Adipose tissue (tissue), 3 donors: ENCODE data around the gene NPL. TPM values are rescaled to one million over a fixed set of nuclear protein-coding genes. Genes with fewer than 3 reads are reported as not detected.

ENCODE experiments used
- H3K27ac ChIP-seq: one replicate; pipeline ENCODE4 v1.5.1; 2013; ENCODE audit warnings: low read depth, low read length
- WGBS, 3 donors: extraction: QIAGEN DNeasy Blood & Tissue Kit; methylation state at CpG; one replicate each; pipeline ENCODE4 v1.1.7; 2013; 5-methylcytosine and 5-hydroxymethylcytosine counted together
- polyA plus RNA-seq, 3 donors: library from polyadenylated mRNA; stranded (reverse); fragments of 200-250 nt; gene quantifications; one replicate each; pipeline ENCODE4 v1.2.3, GENCODE V29; 2013
- donor health status: healthy with polysubstance abuse.
- donor health status: Bipolar disorder and iron deficiency.
- donor health status: healthy.

Gene NPL
- polyA plus RNA-seq, 3 donors: 1.8 to 35.0 (median 8.2) TPM

GRCh38 chr1:182771187-182771984 lies 18.2 kb upstream of the NPL start:
- WGBS, 3 donors: 90 to 94% (median 91%) methylated on average over 4 of the region's 4 CpGs
- no peak overlapping the region for H3K27ac ChIP-seq

DNA sequence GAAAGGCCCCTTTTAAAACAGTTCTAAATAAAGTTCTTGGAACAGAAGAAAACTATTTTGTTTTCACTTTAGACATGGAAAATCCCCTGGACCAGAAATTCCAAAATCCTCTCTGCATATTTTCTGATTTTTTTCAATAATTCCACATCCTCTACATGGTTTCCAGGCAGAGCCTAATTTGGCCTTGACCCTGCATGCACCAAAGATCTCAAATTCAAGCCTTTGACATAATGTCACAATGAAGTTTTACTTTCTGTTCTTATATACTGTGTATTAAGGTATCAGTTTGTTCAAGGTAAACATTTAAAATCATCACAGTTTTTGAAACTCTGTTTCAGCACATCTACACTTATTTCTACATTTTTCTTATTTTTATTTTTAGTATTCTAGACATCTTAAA lies 12.2 kb upstream of the NPL start:
- no peak overlapping the region for H3K27ac ChIP-seq

DNA sequence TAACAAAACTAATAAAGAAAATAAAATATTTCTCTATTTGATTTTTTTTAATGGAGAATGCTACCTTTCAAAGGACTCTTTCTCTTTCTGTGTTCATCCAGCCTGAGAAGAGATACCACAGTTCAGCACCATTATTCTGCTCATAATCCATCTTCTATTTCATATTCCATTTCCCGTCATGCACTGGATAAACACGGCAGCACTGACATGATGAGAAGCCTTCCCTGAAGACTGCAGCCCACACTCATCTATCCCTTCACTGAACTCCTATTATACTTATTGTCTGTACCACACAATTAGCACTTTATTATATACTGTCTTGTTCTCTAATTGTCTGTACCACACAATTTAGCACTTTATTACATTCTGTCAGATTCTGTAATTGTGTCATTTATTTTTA lies 10.7 kb upstream of the NPL start:
- 76 to 89% (median 86%) methylated on average over 2 of the region's 2 CpGs for WGBS, 3 donors
- no peak overlapping the region for H3K27ac ChIP-seq

DNA sequence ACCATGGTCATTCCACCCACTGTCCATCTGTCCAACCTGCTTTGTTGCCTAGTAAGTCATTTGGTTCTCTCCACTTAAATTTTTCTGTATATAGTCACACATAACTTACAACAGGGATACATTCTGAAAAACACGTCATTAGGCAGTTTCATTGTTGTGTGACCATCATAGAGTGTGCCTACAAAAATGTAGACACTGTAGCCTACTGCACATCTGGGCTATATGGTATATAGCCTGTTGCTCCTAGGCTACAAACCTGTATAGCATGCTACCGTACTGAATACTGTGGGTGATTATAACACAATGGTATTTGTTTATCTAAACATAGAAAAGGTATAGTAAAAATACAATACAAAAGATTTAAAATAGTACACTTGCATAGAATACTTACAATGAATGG lies 10.0 kb upstream of the NPL start:
- WGBS, 3 donors: 81 to 92% (median 89%) methylated on average over 2 of the region's 2 CpGs
- no peak overlapping the region for H3K27ac ChIP-seq

DNA sequence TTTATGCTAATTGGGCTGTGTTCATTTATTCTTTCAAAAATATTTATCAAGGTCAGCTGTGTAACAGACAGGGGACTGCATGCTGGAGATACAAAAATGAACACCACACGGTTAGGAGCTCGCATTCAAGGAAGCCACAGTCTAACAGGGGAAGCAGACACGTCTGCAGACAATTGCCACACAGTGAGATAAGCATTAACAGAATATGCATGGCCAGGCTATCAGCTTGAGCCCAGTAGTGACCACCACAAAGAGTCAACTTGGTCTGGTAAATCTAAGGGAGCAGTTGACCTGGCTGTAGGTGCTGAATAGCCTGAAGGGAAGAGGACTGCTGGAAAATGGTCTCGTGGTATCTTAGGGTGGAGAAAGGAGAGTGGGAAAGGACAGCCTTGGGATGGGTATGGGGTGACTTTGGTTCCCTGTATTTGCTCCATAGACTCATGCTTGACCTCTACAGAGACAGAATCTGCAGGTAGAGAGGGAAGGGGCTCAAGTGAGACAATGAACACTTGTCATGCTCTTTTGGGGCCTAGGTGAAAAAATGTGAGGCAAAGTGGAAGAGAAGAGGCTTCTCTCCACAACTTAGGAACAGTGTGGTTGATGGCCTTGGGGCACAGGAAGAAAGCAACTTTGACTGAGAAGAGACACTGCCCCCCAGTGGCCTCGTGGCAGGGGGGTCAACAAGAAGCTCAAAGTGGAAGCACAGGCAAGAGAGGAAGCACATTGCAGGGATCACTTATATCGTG lies 7.6 kb upstream of the NPL start:
- 41 to 57% (median 42%) methylated on average over 6 of the region's 6 CpGs for WGBS, 3 donors
- no peak overlapping the region for H3K27ac ChIP-seq

DNA sequence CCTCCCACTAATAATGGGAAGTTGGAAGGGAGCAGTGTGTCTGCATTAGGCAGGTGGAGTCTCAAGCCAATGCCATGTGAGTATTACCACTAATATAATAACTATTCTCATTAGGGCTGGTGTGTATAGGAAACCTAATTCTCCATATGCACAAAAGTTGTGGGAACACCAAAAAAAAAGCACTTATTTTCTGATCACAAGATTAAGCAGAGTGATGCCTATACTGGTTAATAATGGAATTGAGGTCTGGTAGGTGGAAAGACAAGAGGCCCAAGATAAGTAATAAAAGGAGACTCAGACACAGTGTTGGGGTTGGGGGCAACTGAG lies 7.0 kb upstream of the NPL start:
- H3K27ac ChIP-seq: no peak overlapping the region

GRCh38 chr1:182783068-182783467 lies 6.5 kb upstream of the NPL start:
- WGBS, 3 donors: 43 to 69% (median 66%) methylated on average over 2 of the region's 2 CpGs

DNA sequence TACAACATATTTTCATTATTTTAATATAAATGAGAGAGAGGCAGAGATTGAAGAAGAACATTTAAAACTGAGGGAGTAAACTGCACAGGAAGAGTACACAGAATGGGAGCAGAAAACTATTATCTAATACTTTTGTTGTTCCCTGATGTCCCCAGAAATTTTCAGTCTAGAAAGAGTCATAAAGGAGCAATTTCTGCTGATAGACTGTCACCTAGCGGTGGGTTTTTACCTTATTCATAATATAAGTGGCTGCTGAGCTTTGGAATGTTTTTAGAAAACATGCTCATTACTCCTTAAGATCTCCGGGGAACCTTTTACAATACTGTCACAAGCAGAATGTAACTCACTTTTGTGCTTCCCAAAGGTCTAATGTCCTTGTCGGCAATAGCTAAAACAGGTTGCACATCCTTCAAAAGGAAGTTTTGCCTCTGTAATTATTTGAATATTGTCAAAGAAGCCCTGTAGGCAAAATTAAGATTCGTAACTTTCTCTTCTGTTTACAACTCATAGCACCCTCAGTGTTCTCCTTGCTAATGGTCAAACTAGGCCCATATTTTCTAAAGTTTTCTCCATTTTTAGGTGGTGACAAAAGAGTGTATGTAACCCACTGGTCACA lies 4.9 kb upstream of the NPL start:
- 33 to 36% (median 34%) methylated on average over 4 of the region's 4 CpGs for WGBS, 3 donors
- H3K27ac ChIP-seq: no peak overlapping the region

More at GRCh38 chr1:182783068-182783467, 6.5 kb upstream of the NPL start:
- H3K27ac ChIP-seq: no peak overlapping the region

DNA sequence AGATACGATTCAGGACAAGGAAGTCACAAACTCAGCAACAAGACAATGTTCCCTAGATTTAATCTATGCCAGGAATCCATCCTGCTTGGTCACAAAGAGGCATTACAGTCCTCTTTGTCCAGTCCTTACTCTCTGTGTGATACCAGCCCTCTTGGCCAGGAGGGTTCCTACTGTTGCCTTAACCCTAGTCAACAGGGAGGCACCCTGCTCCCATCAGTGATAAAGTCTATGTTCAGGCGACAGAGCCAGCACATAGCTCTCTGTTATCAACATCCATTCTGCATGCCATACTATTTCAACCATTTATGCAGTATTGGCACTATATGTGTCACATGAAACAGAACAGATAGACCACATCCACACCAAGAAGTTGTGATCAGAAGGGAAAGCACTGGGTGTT lies 4.4 kb upstream of the NPL start:
- 81 to 87% (median 84%) methylated on average over 2 of the region's 2 CpGs for WGBS, 3 donors
- H3K27ac ChIP-seq: no peak overlapping the region

GRCh38 chr1:182786223-182786994 lies 3.2 kb upstream of the NPL start:
- H3K27ac ChIP-seq: no peak overlapping the region
- 51 to 60% (median 60%) methylated on average over 6 of the region's 6 CpGs for WGBS, 3 donors

DNA sequence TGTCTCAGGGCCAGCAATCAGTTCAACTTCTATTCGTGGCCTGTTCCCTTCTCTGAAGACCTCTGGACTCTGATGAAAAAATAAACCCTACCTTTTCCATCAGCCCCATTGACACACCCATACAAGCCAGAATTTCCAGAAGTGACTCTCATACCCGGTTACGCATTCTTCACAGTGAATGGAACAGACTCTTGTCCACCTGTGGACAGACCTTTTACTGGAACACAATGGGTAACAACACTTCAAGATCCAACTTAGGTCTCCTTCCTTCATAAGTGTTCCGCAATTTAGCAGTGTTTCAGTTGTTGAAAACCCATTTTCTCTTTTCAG lies 2.6 kb upstream of the NPL start:
- 64 to 73% (median 71%) methylated on average over 4 of the region's 4 CpGs for WGBS, 3 donors
- H3K27ac ChIP-seq: no peak overlapping the region

DNA sequence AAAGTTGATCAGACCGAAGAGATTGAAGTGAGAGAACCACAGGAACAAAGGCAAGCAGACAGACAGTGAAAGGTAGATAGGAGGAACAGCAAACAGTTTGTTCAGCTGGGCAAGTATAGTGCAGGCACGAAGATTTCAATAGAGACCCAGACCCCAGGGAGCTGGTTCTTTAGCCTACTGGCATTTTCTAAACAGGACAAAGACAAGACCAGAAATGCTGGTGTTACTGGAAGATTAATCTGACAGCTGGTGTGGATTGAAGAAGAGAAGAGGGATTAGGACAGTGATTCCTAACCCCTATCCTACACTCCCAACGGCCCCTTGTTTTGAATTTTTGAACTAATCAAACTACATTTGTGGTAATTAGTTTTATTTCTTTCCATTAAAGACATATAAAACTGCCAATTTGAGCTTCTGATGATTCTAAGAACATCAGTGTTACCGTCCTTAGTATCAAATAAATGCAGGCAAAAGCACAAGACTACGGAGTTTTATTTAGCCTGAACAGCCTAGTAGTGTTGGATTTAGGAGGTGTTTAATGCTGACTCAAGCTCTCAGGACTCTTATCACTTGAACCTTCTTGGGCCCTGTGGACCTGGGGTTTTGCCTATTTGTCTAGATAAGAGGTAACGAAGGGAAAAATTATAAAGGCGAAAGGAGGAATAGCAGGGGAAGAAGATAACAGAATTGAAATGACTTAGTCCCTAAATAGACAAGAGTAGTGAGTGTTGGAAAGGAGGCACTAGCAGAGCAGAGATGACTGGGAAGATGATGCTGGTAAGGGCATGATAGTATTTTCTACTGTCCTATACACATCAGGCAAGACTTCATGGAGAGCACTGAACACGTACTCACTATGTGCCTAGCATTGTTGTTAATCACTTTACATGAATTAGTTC lies 2.0 kb downstream of the NPL start:
- no peak overlapping the region for H3K27ac ChIP-seq
- 74 to 92% (median 92%) methylated on average over 8 of the region's 8 CpGs for WGBS, 3 donors

GRCh38 chr1:182794091-182794490 lies 4.5 kb downstream of the NPL start:
- H3K27ac ChIP-seq: no peak overlapping the region

GRCh38 chr1:182794676-182795201 lies 5.2 kb downstream of the NPL start:
- WGBS, 3 donors: 51 to 82% (median 73%) methylated on average over 3 of the region's 3 CpGs

More at GRCh38 chr1:182794091-182794490, 4.5 kb downstream of the NPL start:
- 95 to 100% (median 96%) methylated on average over 2 of the region's 2 CpGs for WGBS, 3 donors

DNA sequence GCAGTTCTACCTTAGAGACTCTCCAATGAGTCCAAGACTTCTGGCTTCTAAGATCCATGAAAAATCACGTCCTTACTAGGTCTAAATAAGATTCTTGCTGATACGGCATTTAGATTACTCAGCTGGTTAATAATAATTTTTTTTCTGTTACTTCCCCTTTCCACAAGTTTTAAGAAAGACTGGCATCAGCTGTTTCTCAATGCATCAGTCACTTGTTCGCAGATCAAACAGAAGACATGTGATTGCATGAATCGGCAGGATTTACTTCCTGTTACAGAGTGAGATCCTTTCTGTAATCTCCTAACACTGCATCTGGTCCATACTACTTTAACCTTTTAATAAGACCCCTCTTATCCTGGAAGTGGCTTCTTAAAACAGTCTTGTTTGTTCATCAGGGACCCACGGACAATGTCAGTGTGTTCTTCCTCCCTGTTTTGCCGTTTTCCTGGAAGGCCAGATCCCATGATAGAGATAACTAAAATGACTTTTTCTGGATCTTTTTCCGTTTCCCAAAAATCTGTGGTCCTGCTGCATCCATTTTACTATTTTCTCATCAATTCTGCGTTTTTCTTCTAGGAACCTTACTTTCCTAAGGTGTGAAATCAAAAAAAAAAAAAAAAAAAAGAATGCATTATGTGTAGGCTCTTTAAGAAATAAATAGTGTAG lies 6.1 kb downstream of the NPL start:
- WGBS, 3 donors: 56 to 71% (median 57%) methylated on average over 8 of the region's 8 CpGs
- H3K27ac ChIP-seq: no peak overlapping the region

More at GRCh38 chr1:182794676-182795201, 5.2 kb downstream of the NPL start:
- no peak overlapping the region for H3K27ac ChIP-seq

DNA sequence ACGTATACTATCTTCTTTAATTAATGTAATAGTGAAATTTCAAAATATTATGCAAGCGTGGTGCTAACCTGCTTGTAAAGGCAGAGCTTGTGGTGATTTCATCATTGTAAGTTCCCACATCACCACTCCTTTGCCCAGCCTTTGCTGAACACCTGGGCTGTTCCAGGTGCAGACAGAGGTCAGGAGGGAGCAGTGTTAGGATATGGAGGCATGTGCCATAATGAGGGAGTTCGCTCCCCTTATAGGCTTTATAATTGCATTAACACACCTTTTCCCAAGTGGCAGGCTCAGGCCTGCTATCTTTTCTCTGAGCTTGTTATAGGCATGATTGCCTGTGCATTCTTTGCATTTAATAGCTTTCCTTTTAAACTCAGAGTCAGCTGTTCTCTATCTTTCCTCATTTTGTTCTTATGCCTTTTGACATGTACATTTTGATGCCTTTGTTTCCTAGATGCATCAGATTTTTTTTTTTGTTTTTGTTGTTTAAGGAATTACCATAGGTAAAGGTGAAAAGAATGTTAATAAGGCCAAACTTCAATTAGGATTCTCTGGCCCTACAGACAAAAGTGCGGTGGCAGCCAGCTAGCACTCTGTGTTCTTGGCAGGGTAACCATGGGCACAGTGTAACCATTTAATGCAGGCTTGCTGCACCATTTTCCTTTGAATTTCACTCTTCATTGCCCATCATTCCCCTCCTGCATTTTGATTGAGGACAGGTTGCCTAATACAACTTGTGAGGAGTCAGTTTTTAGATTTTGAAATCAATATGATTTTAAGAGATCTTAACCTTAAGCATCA lies 12.6 kb downstream of the NPL start:
- no peak overlapping the region for H3K27ac ChIP-seq
- 67 to 79% (median 79%) methylated on average over 4 of the region's 4 CpGs for WGBS, 3 donors

DNA sequence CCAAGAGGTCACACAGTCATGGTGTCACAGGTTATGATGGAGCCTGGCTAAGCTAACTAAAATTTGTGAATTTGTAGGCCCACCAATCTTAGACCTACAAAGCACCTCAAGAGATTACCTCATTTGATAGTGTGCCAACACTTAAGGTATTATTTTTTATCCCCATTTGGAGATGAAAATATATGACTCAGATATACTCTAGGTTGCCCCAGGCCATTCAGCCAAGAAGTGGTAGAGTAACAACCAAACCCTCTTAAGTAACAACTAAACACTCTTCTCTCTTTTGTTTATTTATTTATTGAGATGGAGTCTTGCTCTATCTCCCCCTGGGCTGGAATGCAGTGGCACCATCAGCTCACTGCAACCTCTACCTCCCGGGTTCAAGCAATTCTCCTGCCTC lies 14.3 kb downstream of the NPL start:
- no peak overlapping the region for H3K27ac ChIP-seq
- 83 to 96% (median 92%) methylated on average over 1 of the region's 1 CpG for WGBS, 3 donors
